DOHH2 (cell line): ENCODE measurements around the gene RTRAF.
A peak's percentile ranks its signal among the peaks of the same experiment; 100 is the strongest.

Source experiments
- H3F3A ChIP-seq: fragments of 200-600 bp; sonication (generic), shearing (Covaris generic); 2 replicates; pipeline ENCODE4 v1.6.0; 2016; ENCODE audit warnings: antibody characterized with exemption, mild to moderate bottlenecking; ENCODE audit not compliant: control insufficient read depth, insufficient read depth
- H3K27ac ChIP-seq: fragments of 200-600 bp; sonication (generic); 2 replicates; pipeline ENCODE4 v1.5.1; 2014; ENCODE audit warnings: low read depth, mild to moderate bottlenecking, low read length, moderate library complexity
- H3K27me3 ChIP-seq: fragments of 200-600 bp; sonication (generic); 2 replicates; pipeline ENCODE4 v1.6.1; 2014; ENCODE audit warnings: mild to moderate bottlenecking, low read length, mixed read lengths; ENCODE audit not compliant: control insufficient read depth
- H3K36me3 ChIP-seq: fragments of 200-600 bp; sonication (generic); 2 replicates; pipeline ENCODE4 v1.6.1; 2014; ENCODE audit warnings: mild to moderate bottlenecking, low read length, moderate library complexity, mixed read lengths; ENCODE audit not compliant: control insufficient read depth
- H3K4me1 ChIP-seq: fragments of 200-600 bp; sonication (generic); 2 replicates; pipeline ENCODE4 v1.6.1; 2014; ENCODE audit warnings: mild to moderate bottlenecking, low read length, mixed read lengths; ENCODE audit not compliant: control insufficient read depth
- H3K4me2 ChIP-seq: fragments of 200-600 bp; sonication (generic); 2 replicates; pipeline ENCODE4 v1.6.0; 2014; ENCODE audit warnings: mild to moderate bottlenecking, low read length, moderate library complexity
- H3K4me3 ChIP-seq: fragments of 200-600 bp; sonication (generic); 2 replicates; pipeline ENCODE4 v1.5.1; 2014; ENCODE audit warnings: mild to moderate bottlenecking, low read length, mixed read lengths
- H3K79me2 ChIP-seq: fragments of 200-600 bp; sonication (generic); 2 replicates; pipeline ENCODE4 v1.6.1; 2014; ENCODE audit warnings: mild to moderate bottlenecking, low read length, mixed read lengths; ENCODE audit not compliant: control insufficient read depth
- H3K9me2 ChIP-seq: fragments of 200-600 bp; sonication (generic); replicated peaks from 2 replicates; pipeline ENCODE4 v1.6.1; 2014; ENCODE audit warnings: mild to moderate bottlenecking, low read length, mixed read lengths; ENCODE audit not compliant: control insufficient read depth
- H3K9me3 ChIP-seq: fragments of 200-600 bp; sonication (generic); 2 replicates; pipeline ENCODE4 v1.6.1; 2014; ENCODE audit warnings: antibody characterized with exemption, low read length, mixed read lengths; ENCODE audit not compliant: control insufficient read depth, insufficient read depth
- H4K20me1 ChIP-seq: fragments of 200-600 bp; sonication (generic); 2 replicates; pipeline ENCODE4 v1.6.0; 2014; ENCODE audit warnings: low read depth, mild to moderate bottlenecking, antibody characterized with exemption, low read length, moderate library complexity; ENCODE audit not compliant: control insufficient read depth, insufficient read depth
- EZH2phosphoT487 ChIP-seq: fragments of 200-600 bp; sonication (generic); IDR thresholded peaks from 2 replicates; pipeline ENCODE4 v1.6.1; 2017; ENCODE audit warnings: borderline replicate concordance, mild to moderate bottlenecking, antibody characterized with exemption, low read length, moderate library complexity, mixed read lengths
- TF ChIP-seq, protein P1 (sequence below): fragments of 200-600 bp; sonication (generic); IDR thresholded peaks from one replicate; pipeline ENCODE4 v1.5.1; 2014; ENCODE audit warnings: antibody characterized with exemption, mild to moderate bottlenecking, low read depth, low read length; ENCODE audit not compliant: poor library complexity, severe bottlenecking

The RTRAF gene

DNA sequence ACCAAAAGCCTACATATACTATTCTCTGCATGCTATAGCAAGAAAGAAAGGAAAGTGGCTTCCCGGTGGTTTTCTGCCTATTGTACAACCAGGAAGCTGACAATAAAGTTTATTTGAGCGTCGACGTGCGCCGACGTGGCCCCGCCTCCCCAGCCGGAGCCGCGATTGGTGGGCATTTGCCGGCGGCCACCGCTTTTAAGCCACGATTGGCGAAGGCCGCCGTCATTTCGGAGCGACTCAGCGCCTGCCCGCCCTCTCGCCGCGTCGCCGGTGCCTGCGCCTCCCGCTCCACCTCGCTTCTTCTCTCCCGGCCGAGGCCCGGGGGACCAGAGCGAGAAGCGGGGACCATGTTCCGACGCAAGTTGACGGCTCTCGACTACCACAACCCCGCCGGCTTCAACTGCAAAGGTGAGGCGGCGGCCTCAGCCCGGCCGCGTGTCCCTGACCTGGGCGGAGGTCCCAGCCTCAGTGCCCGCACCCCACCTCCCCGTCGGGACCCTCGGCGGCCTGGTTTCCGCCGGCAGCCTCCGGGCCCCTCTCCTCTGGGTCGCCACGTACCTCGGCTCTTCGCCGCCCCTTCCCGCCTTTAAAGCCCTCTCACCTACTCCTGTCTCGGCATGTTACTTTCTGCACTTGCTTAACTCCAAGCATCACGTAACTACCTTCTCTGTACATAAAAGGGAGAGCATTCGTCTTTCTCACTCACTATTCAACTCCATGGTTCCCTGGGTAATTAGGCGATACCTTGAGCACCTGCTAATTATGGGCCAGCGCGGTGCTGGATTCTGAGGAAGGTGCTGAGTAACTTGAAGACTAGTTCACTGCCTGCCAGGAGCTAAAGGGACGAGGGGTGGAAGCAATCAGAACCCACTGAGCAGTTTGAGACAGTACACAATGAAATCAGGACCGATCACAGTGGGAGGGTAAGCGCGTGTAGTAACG is at the start of gene RTRAF:
Gene RTRAF, plus strand, starts transcription at position 254 of the 942 bp plus-strand sequence. Its CDS starts 94 bp downstream, at position 348.
- H3K36me3 ChIP-seq = peaks cover 41% of the 10 kb centered on the region
- H3K79me2 ChIP-seq = peaks cover 52% of the 10 kb centered on the region
- no peaks in the 10 kb centered on the region for H3K27me3 ChIP-seq
- no peaks in the 10 kb centered on the region for H3K9me2 ChIP-seq
- peak within 1 kb of the TSS; percentile 93 for H3K4me2 ChIP-seq
- H4K20me1 ChIP-seq = no peaks in the 10 kb centered on the region
- H3K27ac ChIP-seq = peak within 1 kb of the TSS; percentile 34
- peaks cover 34% of the 10 kb centered on the region for H3K4me1 ChIP-seq
- peak within 1 kb of the TSS; percentile 83 for H3K4me3 ChIP-seq
- no peaks in the 10 kb centered on the region for H3F3A ChIP-seq
- no peaks in the 10 kb centered on the region for H3K9me3 ChIP-seq
- TF ChIP-seq, protein P1, sequence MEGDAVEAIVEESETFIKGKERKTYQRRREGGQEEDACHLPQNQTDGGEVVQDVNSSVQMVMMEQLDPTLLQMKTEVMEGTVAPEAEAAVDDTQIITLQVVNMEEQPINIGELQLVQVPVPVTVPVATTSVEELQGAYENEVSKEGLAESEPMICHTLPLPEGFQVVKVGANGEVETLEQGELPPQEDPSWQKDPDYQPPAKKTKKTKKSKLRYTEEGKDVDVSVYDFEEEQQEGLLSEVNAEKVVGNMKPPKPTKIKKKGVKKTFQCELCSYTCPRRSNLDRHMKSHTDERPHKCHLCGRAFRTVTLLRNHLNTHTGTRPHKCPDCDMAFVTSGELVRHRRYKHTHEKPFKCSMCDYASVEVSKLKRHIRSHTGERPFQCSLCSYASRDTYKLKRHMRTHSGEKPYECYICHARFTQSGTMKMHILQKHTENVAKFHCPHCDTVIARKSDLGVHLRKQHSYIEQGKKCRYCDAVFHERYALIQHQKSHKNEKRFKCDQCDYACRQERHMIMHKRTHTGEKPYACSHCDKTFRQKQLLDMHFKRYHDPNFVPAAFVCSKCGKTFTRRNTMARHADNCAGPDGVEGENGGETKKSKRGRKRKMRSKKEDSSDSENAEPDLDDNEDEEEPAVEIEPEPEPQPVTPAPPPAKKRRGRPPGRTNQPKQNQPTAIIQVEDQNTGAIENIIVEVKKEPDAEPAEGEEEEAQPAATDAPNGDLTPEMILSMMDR = no peak
- no peak for TF ChIP-seq EZH2phosphoT487

DNA sequence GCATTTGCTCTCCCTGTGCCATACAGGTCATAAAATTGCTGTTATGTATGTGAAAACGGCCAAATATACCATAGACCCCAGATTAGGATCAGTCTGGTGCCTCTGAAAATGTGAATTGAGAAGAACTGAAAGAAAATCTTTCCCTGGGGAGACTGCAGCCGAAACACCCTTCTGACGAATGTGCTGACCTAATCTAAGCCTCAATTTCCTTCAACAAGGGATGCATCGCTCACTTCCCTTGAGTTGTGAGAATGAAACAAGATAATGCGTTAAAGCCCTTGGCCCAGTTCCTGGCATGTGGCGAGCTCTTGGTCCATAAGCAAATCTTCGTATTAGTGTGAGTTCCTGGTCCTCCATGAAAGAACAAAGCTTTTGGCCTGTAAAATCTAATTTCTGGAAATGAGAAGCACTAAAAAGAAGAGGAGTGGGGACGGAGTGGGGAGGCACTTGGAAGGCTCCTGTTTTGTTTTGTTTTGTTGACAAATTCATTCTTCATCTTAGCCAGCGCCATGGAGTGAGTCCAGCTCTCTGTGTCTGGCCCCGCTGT is 49.5 kb upstream of the RTRAF start:
- H3K4me3 ChIP-seq = no peak overlapping the region
- H3K4me1 ChIP-seq = no peaks in the 10 kb centered on the region
- H3F3A ChIP-seq = no peaks in the 10 kb centered on the region
- H3K79me2 ChIP-seq = no peaks in the 10 kb centered on the region
- TF ChIP-seq EZH2phosphoT487 = no peak
- TF ChIP-seq, protein P1 = no peak
- H3K36me3 ChIP-seq = no peaks in the 10 kb centered on the region
- H3K27me3 ChIP-seq = no peaks in the 10 kb centered on the region
- H4K20me1 ChIP-seq = no peaks in the 10 kb centered on the region
- H3K9me2 ChIP-seq = no peaks in the 10 kb centered on the region
- no peak overlapping the region for H3K4me2 ChIP-seq
- H3K9me3 ChIP-seq = no peaks in the 10 kb centered on the region
- H3K27ac ChIP-seq = no peak overlapping the region

DNA sequence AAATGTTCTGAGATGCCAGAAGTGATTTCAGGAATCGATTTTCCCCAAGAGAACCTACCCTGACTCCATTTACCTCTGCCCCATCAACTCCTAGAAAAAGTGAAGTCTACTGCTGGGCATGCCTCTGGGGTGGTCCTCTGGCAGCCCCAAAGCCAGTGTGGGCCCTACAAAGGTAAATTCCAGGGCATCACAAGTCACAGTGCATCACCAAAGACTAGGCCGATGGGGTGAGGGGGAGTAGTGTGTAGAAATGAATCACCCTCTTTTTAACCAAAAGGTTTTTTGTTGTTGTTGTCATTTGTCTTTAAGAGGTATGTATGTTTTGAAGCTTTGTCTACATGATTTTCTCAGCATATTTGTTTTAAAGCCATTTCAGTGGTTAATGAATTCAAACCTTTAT is 46.4 kb upstream of the RTRAF start:
- no peaks in the 10 kb centered on the region for H3K4me1 ChIP-seq
- H3K27ac ChIP-seq = no peak overlapping the region
- no peaks in the 10 kb centered on the region for H3K9me3 ChIP-seq
- H3K79me2 ChIP-seq = no peaks in the 10 kb centered on the region
- TF ChIP-seq, protein P1 = no peak
- TF ChIP-seq EZH2phosphoT487 = no peak
- no peaks in the 10 kb centered on the region for H3K27me3 ChIP-seq
- no peaks in the 10 kb centered on the region for H3F3A ChIP-seq
- no peak overlapping the region for H3K4me2 ChIP-seq
- no peak overlapping the region for H3K4me3 ChIP-seq
- no peaks in the 10 kb centered on the region for H4K20me1 ChIP-seq
- H3K9me2 ChIP-seq = no peaks in the 10 kb centered on the region
- no peaks in the 10 kb centered on the region for H3K36me3 ChIP-seq
